CD14-positive monocyte (primary cell): ENCODE results near the gene TSHZ1. TPM values are rescaled to one million over a fixed set of nuclear protein-coding genes. Genes with fewer than 3 reads are reported as not detected.

ENCODE experiments used
- DNase-seq, 3 donors: peaks; one replicate each; pipeline ENCODE4 v3.0.0-alpha.2; 2011 to 2022
- H2AFZ ChIP-seq: 2 replicates; pipeline ENCODE4 v1.6.0; 2012; ENCODE audit warnings: mild to moderate bottlenecking, low read depth, low read length, inconsistent platforms; ENCODE audit not compliant: insufficient read depth, poor library complexity, severe bottlenecking
- H3K27ac ChIP-seq, 2 donors: 1 replicate in 1 of 2; 2 replicates in 1 of 2; pipeline ENCODE4 v1.5.1; 2012 to 2013; ENCODE audit warnings: low read length in 2 of 2, control low read depth in 1 of 2, inconsistent platforms in 1 of 2, low read depth in 1 of 2, mild to moderate bottlenecking in 1 of 2
- H3K27me3 ChIP-seq, 2 donors: one replicate each; pipeline versions ENCODE4 v1.6.0 to v1.6.1; 2011 to 2013; ENCODE audit warnings: low read length in 2 of 2; ENCODE audit not compliant: control insufficient read depth in 2 of 2, insufficient read depth in 2 of 2
- H3K36me3 ChIP-seq, 2 donors: replicated peaks in 1 of 2; 1 replicate in 1 of 2; 2 replicates in 1 of 2; pipeline versions ENCODE4 v1.5.1 to v1.6.1; 2012 to 2013; ENCODE audit warnings: low read length in 2 of 2, control low read depth in 1 of 2, inconsistent platforms in 1 of 2, mild to moderate bottlenecking in 1 of 2; ENCODE audit not compliant: insufficient read depth in 2 of 2, control insufficient read depth in 1 of 2
- H3K4me1 ChIP-seq, 2 donors: 1 replicate in 1 of 2; 2 replicates in 1 of 2; pipeline versions ENCODE4 v1.5.1 to v1.6.1; 2012 to 2013; ENCODE audit warnings: low read length in 2 of 2, control low read depth in 1 of 2, inconsistent platforms in 1 of 2, mild to moderate bottlenecking in 1 of 2, moderate library complexity in 1 of 2; ENCODE audit not compliant: insufficient read depth in 2 of 2, control insufficient read depth in 1 of 2
- H3K4me2 ChIP-seq: replicated peaks from 2 replicates; pipeline ENCODE3; 2012; ENCODE audit warnings: low read length, moderate library complexity, mild to moderate bottlenecking; ENCODE audit not compliant: poor library complexity, severe bottlenecking; ENCODE audit errors: extremely low read depth
- H3K4me3 ChIP-seq, 3 experiments: fragments of 200-600 bp in 1 of 3; sonication (generic) in 1 of 3; replicated peaks in 1 of 3; 1 replicate in 2 of 3; 2 replicates in 1 of 3; pipeline ENCODE4 v1.5.1; 2011 to 2013; ENCODE audit warnings: low read length in 3 of 3, mild to moderate bottlenecking in 3 of 3, control low read depth in 2 of 3, low read depth in 2 of 3, inconsistent platforms in 1 of 3, moderate library complexity in 1 of 3
- H3K79me2 ChIP-seq: 2 replicates; pipeline ENCODE4 v1.6.0; 2012; ENCODE audit warnings: mild to moderate bottlenecking, control low read depth, inconsistent platforms, low read length, moderate library complexity; ENCODE audit not compliant: insufficient read depth
- H3K9ac ChIP-seq: 2 replicates; pipeline ENCODE4 v1.6.0; 2017; ENCODE audit warnings: low read length, mild to moderate bottlenecking; ENCODE audit not compliant: insufficient read depth, poor library complexity, severe bottlenecking
- H3K9me3 ChIP-seq, 2 donors: replicated peaks in 1 of 2; 1 replicate in 1 of 2; 2 replicates in 1 of 2; pipeline versions ENCODE4 v1.5.1 to v1.6.1; 2012 to 2013; ENCODE audit warnings: low read length in 2 of 2, control low read depth in 1 of 2; ENCODE audit not compliant: control insufficient read depth in 1 of 2, insufficient read depth in 1 of 2
- H4K20me1 ChIP-seq: 2 replicates; pipeline ENCODE4 v1.6.0; 2012; ENCODE audit warnings: mild to moderate bottlenecking, low read length, control low read depth, moderate library complexity; ENCODE audit not compliant: insufficient read depth
- H3K27ac Mint-ChIP-seq, 7 donors: one replicate each; pipeline ENCODE4 v1.8.0; 2020; ENCODE audit warnings: mild to moderate bottlenecking in 7 of 7, mixed read lengths in 7 of 7, moderate library complexity in 6 of 7, inconsistent platforms in 2 of 7
- H3K27me3 Mint-ChIP-seq, 3 donors: one replicate each; pipeline ENCODE4 v1.8.0; 2021 to 2022; ENCODE audit warnings: low read depth in 3 of 3, mild to moderate bottlenecking in 3 of 3, mixed read lengths in 3 of 3, moderate library complexity in 3 of 3, inconsistent platforms in 1 of 3
- H3K36me3 Mint-ChIP-seq, 2 donors: one replicate each; pipeline ENCODE4 v1.8.0; 2020; ENCODE audit warnings: mixed read lengths in 2 of 2, inconsistent platforms in 1 of 2, mild to moderate bottlenecking in 1 of 2
- H3K4me1 Mint-ChIP-seq: one replicate; pipeline ENCODE4 v1.8.0; 2020; ENCODE audit warnings: mild to moderate bottlenecking, mixed read lengths
- H3K4me3 Mint-ChIP-seq, 2 donors: one replicate each; pipeline ENCODE4 v1.8.0; 2020; ENCODE audit warnings: mild to moderate bottlenecking in 2 of 2, mixed read lengths in 2 of 2, moderate library complexity in 1 of 2
- H3K9me3 Mint-ChIP-seq, 7 donors: one replicate each; pipeline ENCODE4 v1.8.0; 2020 to 2022; ENCODE audit warnings: mixed read lengths in 7 of 7, mild to moderate bottlenecking in 6 of 7, moderate library complexity in 6 of 7, inconsistent platforms in 2 of 7
- CTCF ChIP-seq: fragments of 200-600 bp; IDR thresholded peaks from one replicate; pipeline ENCODE4 v1.8.0; 2022; ENCODE audit warnings: antibody characterized with exemption, mild to moderate bottlenecking
- WGBS: methylation state at CpG from one replicate; pipeline ENCODE4 v1.1.5; 2013; ENCODE audit warnings: missing lambda C conversion rate; ENCODE audit not compliant: insufficient coverage; 5-methylcytosine and 5-hydroxymethylcytosine counted together
- intact Hi-C, 2 donors: fragments of 100-400 bp; cut with micrococcal nuclease; formaldehyde crosslinking; loops; one replicate each; pipeline versions ENCODE4 v1.15.0 to v1.15.1; 2023
- polyA plus RNA-seq, 3 donors: library from polyadenylated mRNA; depleted of rRNA in 1 of 3; unstranded in 2 of 3; stranded (reverse) in 1 of 3; fragments of 300-500 nt in 2 of 3; fragments of >200 nt in 1 of 3; fragmentation: Illumina TruSeq in 2 of 3; gene quantifications; 1 replicate in 2 of 3; 2 replicates in 1 of 3; pipeline ENCODE4 v1.2.3, GENCODE V29; 2012 to 2021

TSHZ1 gene
- polyA plus RNA-seq, 3 donors = 0.76 to 3.3 (median 1.4) TPM

GRCh38 chr18:75330308-75330707 is 119.7 kb downstream of the TSHZ1 start:
- Mint-ChIP-seq H3K27me3 (peaks cover 0 to 5% (median 4%) of the 10 kb centered on the region in 3 donors), H3K27ac (no peak overlapping the region), H3K4me1 (no peaks in the 10 kb centered on the region), H3K36me3 (no peaks in the 10 kb centered on the region), H3K4me3 (no peak overlapping the region), H3K9me3 (peaks cover 8 to 24% (median 19%) of the 10 kb centered on the region in 7 donors)
- Histone ChIP-seq H3K4me1 (no peaks in the 10 kb centered on the region), H3K36me3 (no peaks in the 10 kb centered on the region), H3K4me2 (no peak overlapping the region), H3K9ac (no peak overlapping the region), H3K27me3 (no peaks in the 10 kb centered on the region), H3K27ac (no peak overlapping the region), H4K20me1 (no peaks in the 10 kb centered on the region), H2AFZ (no peak overlapping the region), H3K4me3 (no peak overlapping the region), H3K9me3 (no peaks in the 10 kb centered on the region), H3K79me2 (no peaks in the 10 kb centered on the region)
- no peak for TF ChIP-seq CTCF
- WGBS = no CpG with 5 or more reads among the region's 3 CpGs
- DNase-seq = no peak
- intact Hi-C loops = no loop called here

GRCh38 chr18:75334869-75335268 is 124.3 kb downstream of the TSHZ1 start:
- no peaks in the 10 kb centered on the region for H3K36me3 ChIP-seq
- no peak for TF ChIP-seq CTCF
- intact Hi-C loops = no loop called here
- H3K9me3 ChIP-seq = no peaks in the 10 kb centered on the region
- H3K4me3 Mint-ChIP-seq = no peak overlapping the region
- H3K9me3 Mint-ChIP-seq = peaks cover 0 to 3% (median 0%) of the 10 kb centered on the region in 7 donors
- H2AFZ ChIP-seq = no peak overlapping the region
- H3K4me3 ChIP-seq = no peak overlapping the region
- H3K4me1 Mint-ChIP-seq = no peaks in the 10 kb centered on the region
- H3K36me3 Mint-ChIP-seq = no peaks in the 10 kb centered on the region
- H3K27me3 ChIP-seq = no peaks in the 10 kb centered on the region
- H3K4me2 ChIP-seq = no peak overlapping the region
- WGBS = 97% methylated on average over 5 of the region's 5 CpGs
- no peak overlapping the region for H3K27ac Mint-ChIP-seq
- no peak overlapping the region for H3K27ac ChIP-seq
- no peaks in the 10 kb centered on the region for H3K4me1 ChIP-seq
- H4K20me1 ChIP-seq = no peaks in the 10 kb centered on the region
- no peaks in the 10 kb centered on the region for H3K79me2 ChIP-seq
- no peak overlapping the region for H3K9ac ChIP-seq
- no peak for DNase-seq
- H3K27me3 Mint-ChIP-seq = peaks cover 0 to 3% (median 2%) of the 10 kb centered on the region in 3 donors
